Measurements from ENCODE around the gene NPIPA5.
"Not testable (repeated sequence)": the region's sequence is repeated elsewhere in the genome, so short reads cannot be mapped to it uniquely, and the experiment has no call there.

NPIPA5 gene

DNA sequence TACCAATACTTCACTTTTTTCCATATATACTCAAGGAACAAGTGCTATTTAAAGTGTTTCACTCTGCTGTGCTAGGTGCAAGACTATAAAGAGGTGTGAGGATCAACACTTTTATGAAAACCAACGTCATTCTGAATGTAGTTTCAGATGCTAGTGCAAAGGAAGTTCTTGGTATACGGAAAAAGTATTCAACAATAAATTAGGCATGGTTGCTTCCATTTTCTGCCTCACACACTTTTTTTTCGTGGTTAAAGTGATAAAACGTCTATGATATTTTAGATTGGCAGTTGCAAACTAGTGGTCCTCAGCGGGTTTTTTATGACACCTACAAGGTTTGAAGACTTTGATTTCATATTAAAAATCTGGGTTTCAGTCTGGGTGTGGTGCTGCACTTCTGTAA lies 11.8 kb upstream of the NPIPA5 start:
- DNase-seq (ENCODE audit: low read depth) = not testable (repeated sequence)

DNA sequence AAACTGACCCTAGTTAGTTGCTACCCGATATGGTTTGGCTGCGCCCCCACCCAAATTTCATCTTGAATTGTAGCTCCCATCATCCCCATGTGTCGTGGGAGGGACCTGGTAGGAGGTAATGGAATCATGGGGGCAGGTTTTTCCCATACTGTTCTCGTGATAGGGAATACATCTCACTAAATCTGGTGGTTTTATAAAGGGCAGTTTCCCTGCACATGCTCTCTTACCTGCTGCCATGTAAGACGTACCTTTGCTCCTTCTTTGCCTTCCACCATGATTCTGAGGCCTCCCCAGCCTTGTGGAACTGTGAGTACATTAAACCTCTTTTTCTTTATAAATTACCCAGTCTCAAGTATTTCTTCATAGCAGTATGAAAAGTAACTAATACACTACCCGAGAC lies 10.0 kb upstream of the NPIPA5 start:
- DNase-seq (ENCODE audit: low read depth) = not testable (repeated sequence)

DNA sequence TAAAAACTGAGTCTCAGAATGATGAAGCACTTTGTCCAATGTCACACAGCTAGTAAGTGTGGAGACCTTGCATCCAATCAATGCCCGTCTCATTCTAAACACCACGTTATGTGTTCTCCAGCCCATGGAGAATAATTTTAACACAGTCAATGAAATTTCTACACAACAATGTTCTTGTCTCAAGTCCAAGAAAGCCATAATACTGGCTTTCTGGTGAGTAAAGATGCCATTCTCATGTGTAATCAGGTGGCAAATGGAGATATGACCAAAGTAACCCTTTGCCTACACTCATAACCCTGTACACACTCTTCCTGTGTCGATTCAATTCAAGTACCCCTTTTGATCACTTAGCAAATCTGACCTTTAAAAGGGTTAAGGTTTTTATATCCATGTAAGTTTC lies 4.7 kb upstream of the NPIPA5 start:
- DNase-seq (ENCODE audit: low read depth) = not testable (repeated sequence)

DNA sequence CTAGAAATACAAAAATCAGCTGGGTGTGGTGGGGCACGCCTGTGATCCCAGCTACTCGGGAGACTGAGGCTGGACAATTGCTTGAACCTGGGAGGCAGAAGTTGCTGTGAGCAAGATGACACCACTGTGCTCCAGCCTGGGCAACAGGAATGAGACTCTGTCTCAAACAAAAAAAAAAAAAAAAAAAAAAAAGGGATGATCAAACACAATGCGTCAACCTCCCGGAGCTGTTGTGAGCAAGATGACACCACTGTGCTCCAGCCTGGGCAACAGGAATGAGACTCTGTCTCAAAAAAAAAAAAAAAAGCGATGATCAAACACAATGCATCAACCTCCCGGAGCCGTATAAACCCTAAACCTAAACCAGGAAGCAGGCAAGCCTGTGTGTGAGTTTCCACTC lies 20.6 kb downstream of the NPIPA5 start:
- not testable (repeated sequence) for DNase-seq (ENCODE audit: low read depth)

DNA sequence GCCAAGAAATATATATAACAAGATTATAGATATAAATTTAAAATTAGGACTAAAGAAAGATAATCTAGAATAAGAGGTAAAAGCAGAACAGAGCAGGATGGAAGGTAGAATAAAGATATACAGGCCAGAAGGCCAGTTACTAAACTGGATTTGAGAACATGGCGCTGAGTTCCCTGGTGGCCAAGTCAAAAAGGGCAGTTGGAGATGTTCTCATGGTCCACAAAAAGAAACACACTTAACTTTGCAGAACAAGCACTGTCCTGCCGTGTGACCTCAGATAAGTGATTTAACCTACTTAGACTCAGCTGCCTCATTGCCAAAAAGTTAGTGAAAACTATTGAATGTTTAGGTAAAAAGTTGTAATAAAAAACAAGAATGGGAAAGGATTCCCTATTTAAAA lies 23.2 kb downstream of the NPIPA5 start:
- DNase-seq (ENCODE audit: low read depth) = not testable (repeated sequence)

DNA sequence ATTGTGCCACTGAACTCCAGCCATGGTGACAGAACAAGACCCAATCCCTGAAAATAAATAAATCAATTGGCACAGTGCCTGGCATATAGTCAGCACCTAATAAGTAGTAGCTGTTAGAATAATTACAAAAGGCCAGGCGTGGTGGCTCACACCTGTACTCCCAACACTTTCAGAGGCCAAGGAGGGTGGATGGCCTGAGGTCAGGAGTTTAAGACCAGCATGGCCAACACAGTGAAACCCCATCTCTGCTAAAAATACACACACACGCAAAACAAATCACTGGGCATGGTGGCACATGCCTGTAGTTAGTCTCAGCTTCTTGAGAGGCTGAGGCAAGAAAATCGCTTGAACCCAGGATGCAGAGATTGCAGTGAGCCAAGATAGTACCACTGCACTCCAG lies 25.2 kb downstream of the NPIPA5 start:
- not testable (repeated sequence) for DNase-seq (ENCODE audit: low read depth)

DNA sequence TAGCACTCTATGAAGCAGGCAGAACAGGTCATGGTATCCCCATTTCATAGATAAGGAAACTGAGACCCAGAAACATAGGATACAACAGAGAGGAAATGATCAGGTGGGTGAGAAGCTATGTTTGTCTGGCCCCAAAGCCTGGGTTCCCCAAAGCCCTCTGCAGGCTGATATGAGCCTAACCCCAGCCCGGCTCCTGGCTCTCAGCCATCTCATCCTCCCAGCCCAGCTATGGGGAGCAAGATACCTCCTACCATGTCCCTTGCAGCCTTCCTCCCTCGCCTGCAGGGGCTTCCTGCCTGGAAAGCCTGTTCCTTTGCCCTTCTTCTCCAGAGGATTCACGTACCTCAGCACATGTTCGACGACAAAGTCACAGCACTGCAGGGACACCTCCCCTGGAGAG lies 26.3 kb downstream of the NPIPA5 start:
- DNase-seq (ENCODE audit: low read depth) = not testable (repeated sequence)

DNA sequence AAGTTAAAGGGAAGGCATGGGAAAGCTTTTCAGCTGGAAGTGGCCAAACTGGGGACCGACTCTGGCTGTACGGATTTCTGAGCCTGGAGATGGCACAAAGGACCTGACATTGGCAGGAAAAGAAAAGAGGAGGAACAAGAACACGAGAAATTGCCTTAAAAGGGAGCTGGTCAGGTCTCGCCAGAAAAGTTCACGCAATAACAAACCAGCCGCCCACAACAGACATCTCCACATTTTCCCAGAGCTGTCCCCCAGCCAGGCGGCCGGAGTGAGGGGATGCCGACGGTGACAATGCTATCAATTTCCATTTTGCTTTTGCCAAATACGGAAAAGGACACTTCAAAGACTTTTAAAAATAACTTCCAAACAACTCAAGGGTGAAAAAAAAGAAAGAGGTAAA lies 26.8 kb downstream of the NPIPA5 start:
- not testable (repeated sequence) for DNase-seq (ENCODE audit: low read depth)

DNA sequence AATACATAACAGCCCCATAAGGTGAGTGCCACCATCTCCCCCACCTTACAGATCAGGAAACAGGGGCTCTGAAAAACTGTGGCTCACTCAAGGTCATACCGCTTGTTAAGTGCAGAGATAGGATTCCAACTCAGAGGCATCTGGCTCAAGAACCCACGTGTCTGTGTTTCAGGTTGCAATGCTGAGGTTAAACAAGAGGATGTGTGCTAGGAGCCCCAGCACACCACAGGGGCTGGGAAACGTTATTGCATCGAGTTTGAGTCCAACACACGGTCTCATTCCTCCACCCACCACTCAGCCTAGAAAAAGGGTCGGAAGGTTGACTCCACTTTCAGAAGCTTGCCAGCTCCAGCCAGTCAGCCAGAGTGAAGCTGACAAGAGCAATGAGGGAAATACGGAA lies 29.4 kb downstream of the NPIPA5 start:
- DNase-seq (ENCODE audit: low read depth) = not testable (repeated sequence)

DNA sequence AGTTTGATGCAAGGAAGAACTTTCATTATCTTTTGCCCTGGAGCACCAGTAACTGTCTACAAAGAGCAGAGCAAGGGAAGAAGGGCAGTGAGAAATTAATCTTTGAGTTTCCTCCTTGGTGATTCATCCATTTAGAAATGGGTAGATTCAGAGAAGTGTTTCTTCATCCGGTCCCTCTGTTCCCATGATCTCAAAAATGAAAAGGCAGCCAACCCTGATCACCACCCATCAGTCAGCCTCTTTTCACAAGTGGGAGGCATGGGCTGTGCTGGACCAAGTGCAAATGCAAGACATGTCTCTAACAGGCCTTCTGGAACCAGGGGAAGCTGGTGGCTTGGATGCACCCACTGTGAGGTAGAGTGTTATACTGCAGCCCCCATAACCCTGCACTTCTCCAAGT lies 35.8 kb downstream of the NPIPA5 start:
- DNase-seq (ENCODE audit: low read depth) = not testable (repeated sequence)

DNA sequence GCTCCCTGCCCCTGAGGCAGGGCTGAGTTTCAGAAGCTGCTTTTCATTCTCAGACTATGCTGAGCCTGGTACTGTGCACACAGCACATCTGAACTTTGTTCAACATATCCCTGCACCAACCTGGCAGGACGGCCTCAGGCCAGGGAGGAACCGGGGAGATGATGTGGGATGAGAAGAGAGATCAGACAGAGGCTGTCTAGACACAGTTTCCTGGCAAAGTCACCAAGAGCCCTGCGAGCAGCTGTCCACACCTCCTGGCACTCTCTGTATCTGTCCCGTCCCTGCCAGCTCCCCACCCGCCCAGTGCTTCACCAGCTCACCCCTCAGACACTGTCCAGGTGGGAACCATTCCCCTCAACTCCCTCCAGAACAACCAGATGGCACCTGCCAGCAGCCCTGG lies 39.1 kb downstream of the NPIPA5 start:
- DNase-seq (ENCODE audit: low read depth) = not testable (repeated sequence)

DNA sequence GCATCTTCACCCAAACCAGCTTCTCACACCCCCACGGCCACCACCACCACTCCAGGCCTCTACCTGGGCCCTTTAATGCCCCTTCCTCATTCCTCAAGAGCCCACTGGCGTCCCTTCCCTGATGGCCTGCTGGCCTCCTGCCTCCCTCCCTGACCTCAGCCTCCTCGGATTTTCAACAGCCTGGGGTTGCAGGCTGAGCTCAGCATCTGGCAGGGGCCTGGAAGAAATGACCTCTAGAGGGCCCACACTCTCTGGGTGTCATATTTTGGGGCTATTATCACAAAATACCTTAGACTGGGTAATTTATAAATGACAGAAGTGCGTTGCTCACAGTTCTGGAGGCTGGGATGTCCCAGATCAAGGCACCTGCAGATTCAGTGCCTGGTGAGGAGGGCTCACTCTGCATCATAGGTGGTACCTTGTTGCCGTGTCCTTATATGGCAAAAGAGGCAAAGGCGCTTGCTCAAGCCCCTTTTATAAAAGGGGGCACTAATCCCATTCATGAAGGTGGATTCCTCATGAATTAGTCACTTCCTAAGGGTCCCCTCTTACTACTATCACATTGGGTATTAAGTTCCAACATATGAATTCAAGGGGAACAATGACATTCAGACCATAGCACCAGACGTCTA lies 40.0 kb downstream of the NPIPA5 start:
- DNase-seq (ENCODE audit: low read depth) = not testable (repeated sequence)

DNA sequence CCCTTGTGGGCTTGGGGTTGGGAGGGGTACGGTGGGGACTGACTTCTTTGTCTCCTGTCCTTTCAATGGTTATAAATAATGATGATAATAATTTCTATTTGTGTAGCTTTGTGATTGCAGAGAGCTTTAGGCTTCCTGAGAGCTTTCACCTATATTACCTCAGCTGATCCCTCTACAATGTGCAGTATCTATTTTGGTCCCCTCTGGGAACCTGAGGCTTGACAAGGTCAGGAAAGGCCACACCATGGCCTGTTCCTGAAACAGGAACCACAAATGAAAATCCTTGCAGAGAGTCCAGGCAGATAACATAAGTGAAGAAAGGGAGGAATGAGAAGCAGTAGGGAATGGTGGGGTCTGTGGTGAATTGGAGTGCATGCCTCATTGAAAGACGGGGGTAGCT lies 42.5 kb downstream of the NPIPA5 start:
- DNase-seq (ENCODE audit: low read depth) = not testable (repeated sequence)

DNA sequence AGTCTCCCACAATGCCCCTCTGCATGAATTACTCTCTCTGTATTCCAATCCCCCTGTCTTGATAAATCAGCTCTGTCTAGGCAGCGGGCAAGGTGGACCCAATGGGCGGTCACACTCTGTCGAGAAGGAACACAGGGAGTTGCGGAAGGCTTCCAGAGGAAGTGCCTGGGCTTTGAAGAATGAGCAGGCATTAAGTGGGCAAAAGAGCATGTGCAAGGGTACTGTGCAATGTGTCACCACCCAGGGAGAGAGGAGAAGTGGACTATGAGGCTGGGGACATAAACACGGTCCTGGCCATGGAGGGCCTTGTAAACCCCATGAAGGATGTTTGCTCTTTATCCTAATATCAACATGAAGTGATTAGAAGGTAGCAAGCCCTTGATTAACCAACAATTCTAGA lies 44.1 kb downstream of the NPIPA5 start:
- not testable (repeated sequence) for DNase-seq (ENCODE audit: low read depth)

DNA sequence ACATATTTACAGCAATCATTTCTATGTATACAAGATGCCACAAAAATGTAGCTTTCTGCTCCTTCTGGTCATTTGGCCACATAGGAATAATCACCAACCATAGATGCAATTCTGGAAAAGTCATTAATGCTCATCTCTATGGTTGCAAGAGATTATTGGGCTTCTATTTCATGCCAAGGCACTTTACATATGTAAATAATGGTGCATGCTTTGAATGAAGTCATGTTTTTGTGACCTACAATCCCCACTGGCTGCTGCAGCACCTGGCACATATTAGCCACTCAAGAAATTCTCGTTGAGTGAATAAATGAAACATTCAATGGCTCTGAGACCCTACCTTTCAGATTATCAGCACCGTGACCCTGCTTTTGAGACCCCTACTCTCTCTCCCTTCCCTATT lies 47.1 kb downstream of the NPIPA5 start:
- DNase-seq (ENCODE audit: low read depth) = not testable (repeated sequence)

DNA sequence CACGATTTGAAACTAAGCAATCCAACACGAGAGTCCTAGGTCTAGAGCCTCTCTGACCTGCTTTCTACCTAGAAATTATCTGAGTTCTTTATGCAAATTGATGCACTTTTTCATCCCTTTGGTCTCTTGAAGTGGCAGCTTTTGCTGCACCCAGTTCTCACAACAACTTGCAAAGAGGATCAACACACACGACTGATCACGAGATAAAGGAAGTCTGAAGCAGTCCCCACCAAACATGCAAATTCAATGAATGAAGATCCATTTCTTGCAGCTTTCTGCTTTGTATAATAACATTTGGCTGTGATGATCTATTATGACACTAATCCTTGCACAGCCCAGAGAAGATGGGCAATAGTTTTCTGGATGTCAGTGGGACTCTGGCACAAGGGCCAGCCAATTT lies 53.1 kb downstream of the NPIPA5 start:
- not testable (repeated sequence) for DNase-seq (ENCODE audit: low read depth)

DNA sequence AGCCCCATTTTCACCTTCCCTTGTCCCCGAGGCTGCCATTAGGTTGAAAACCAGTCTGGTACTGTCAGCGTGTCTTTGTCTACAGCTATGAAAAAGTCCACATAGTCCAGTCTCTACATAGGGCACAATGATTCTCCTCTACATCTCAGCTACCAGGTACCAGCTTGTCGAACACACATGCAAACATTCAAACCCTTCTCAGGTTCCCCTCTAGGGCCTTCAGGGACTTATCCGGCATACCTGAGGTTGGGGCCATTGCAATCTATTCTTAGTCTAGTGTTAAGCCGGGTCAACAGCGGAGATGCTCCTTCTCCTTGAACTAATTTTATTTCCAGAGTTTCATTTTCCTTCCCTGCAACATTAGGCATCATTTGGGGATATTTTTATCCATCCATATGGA lies 54.7 kb downstream of the NPIPA5 start:
- DNase-seq (ENCODE audit: low read depth) = not testable (repeated sequence)

DNA sequence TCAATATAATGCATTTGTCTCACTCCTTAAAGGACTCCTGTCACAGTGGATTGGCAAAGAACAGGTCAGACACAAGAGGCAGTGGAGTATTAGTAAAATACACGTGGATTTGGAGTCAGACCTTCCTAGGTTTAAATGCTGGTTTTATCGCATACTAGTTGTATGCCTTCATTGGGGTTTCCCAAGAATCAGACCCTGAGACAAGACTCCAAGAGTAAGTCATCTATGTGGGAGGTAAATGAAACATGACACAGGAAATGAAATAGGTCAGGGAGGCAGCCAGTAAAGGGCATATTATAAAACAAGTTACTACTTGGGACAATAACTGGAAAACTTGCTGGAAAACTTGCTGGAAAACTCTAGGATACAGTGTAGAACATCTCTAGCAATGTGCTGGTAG lies 56.9 kb downstream of the NPIPA5 start:
- DNase-seq (ENCODE audit: low read depth) = not testable (repeated sequence)

DNA sequence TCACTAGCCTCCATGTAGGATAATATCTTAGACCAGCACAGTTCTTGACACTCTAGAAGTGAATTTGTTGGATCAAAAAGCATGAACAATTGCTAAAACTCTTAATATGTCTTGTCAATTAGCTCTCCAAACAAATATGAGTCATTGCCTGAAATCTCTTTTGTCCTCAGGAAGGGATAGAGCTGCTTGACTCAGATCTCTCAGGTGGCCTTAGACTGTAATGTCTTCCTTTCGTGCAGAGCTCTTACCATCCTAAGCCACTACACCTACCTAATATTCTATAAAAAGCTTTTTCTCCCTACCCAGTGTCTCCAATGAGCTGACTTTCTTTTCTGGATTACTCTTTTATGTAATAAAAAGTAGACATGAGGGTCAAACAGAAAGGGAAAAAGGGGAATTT lies 63.5 kb downstream of the NPIPA5 start:
- DNase-seq (ENCODE audit: low read depth) = not testable (repeated sequence)

Data from stimulated activated CD8-positive, alpha-beta memory T cell treated with anti-CD3 and anti-CD28 coated beads, Interleukin-12 subunit alpha, Interleukin-12 subunit beta, amount 100 ng/mL, for 1 hour (primary cell).